ENCODE results near the gene IRAK4. TPM values are rescaled to one million over a fixed set of nuclear protein-coding genes. Genes with fewer than 3 reads are reported as not detected.

The IRAK4 gene
- total and polyA plus RNA-seq, 2 experiments from 2014 or later, result 3.9 to 12.9 TPM

Other genes starting within 250 kb of the IRAK4 start
- gene ADAMTS20, start 206.7 kb upstream of the IRAK4 start, total RNA-seq (2014; rRNA removed; shearing (Covaris generic)), result 8.7 and 9.3 TPM in 2 replicates
- 1.5 and 2.0 TPM in 2 replicates for gene ADAMTS20, start 206.7 kb upstream of the IRAK4 start, polyA plus RNA-seq (2016; fragmentation: Nextera tagmentation; extraction: Ambion mirVana)
- 27.4 and 36.0 TPM in 2 replicates for gene PUS7L, start 161 bp upstream of the IRAK4 start, total RNA-seq (2014; rRNA removed; shearing (Covaris generic))
- 49.9 and 66.1 TPM in 2 replicates for gene PUS7L, start 161 bp upstream of the IRAK4 start, polyA plus RNA-seq (2016; fragmentation: Nextera tagmentation; extraction: Ambion mirVana)
- 40.4 and 52.1 TPM in 2 replicates for gene TWF1, start 47.4 kb downstream of the IRAK4 start, total RNA-seq (2014; rRNA removed; shearing (Covaris generic))
- gene TWF1, start 47.4 kb downstream of the IRAK4 start, polyA plus RNA-seq (2016; fragmentation: Nextera tagmentation; extraction: Ambion mirVana), result 29.8 and 31.3 TPM in 2 replicates
- 1.6 and 4.1 TPM in 2 replicates for gene TMEM117, start 77.1 kb downstream of the IRAK4 start, total RNA-seq (2014; rRNA removed; shearing (Covaris generic))
- 0.94 and 1.5 TPM in 2 replicates for gene TMEM117, start 77.1 kb downstream of the IRAK4 start, polyA plus RNA-seq (2016; fragmentation: Nextera tagmentation; extraction: Ambion mirVana)

Measured in GM23338 (cell line).